Measurements from ENCODE around the gene ILF2.

Gene ILF2

GRCh38 chr1:153630384-153630783 lies 40.4 kb downstream of the ILF2 start:
- Histone ChIP-seq H3K27me3 (ENCODE audit: control insufficient read depth, insufficient read depth, low read length) (no peaks in the 10 kb centered on the region), H3K4me1 (ENCODE audit: control insufficient read depth, insufficient read depth, low read length) (peaks cover 38% of the 10 kb centered on the region), H3K36me3 (ENCODE audit: insufficient read depth, low read length) (peaks cover 4% of the 10 kb centered on the region), H3K9ac (ENCODE audit: low read depth, low read length) (no peak overlapping the region), H3K4me3 (ENCODE audit: low read length) (no peak overlapping the region), H3K9me3 (replicated peaks; ENCODE audit: low read length) (no peaks in the 10 kb centered on the region), H3K4me2 (ENCODE audit: low read length) (no peak overlapping the region)

GRCh38 chr1:153629971-153630370 lies 40.8 kb downstream of the ILF2 start:
- Histone ChIP-seq H3K9me3 (replicated peaks; ENCODE audit: low read length) (no peaks in the 10 kb centered on the region), H3K4me2 (ENCODE audit: low read length) (no peak overlapping the region), H3K9ac (ENCODE audit: low read depth, low read length) (no peak overlapping the region), H3K27me3 (ENCODE audit: control insufficient read depth, insufficient read depth, low read length) (no peaks in the 10 kb centered on the region), H3K4me3 (ENCODE audit: low read length) (no peak overlapping the region), H3K4me1 (ENCODE audit: control insufficient read depth, insufficient read depth, low read length) (peaks cover 42% of the 10 kb centered on the region), H3K36me3 (ENCODE audit: insufficient read depth, low read length) (peaks cover 6% of the 10 kb centered on the region)

- no peak overlapping the region for H3K4me2 ChIP-seq (ENCODE audit: low read length)
- H3K4me3 ChIP-seq (ENCODE audit: low read length): no peak overlapping the region
- H3K4me1 ChIP-seq (ENCODE audit: control insufficient read depth, insufficient read depth, low read length): peaks cover 48% of the 10 kb centered on the region
- H3K9ac ChIP-seq (ENCODE audit: low read depth, low read length): no peak overlapping the region
- no peaks in the 10 kb centered on the region for H3K9me3 ChIP-seq (replicated peaks; ENCODE audit: low read length)
- peaks cover 7% of the 10 kb centered on the region for H3K36me3 ChIP-seq (ENCODE audit: insufficient read depth, low read length)
- H3K27me3 ChIP-seq (ENCODE audit: control insufficient read depth, insufficient read depth, low read length): no peaks in the 10 kb centered on the region
Measured at GRCh38 chr1:153629343-153629665, 41.5 kb downstream of the ILF2 start.

GRCh38 chr1:153628638-153629342 lies 42.0 kb downstream of the ILF2 start:
- Histone ChIP-seq H3K27me3 (ENCODE audit: control insufficient read depth, insufficient read depth, low read length) (no peaks in the 10 kb centered on the region), H3K4me2 (ENCODE audit: low read length) (no peak overlapping the region), H3K36me3 (ENCODE audit: insufficient read depth, low read length) (peaks cover 12% of the 10 kb centered on the region), H3K9ac (ENCODE audit: low read depth, low read length) (no peak overlapping the region), H3K4me1 (ENCODE audit: control insufficient read depth, insufficient read depth, low read length) (peaks cover 53% of the 10 kb centered on the region), H3K4me3 (ENCODE audit: low read length) (no peak overlapping the region), H3K9me3 (replicated peaks; ENCODE audit: low read length) (no peaks in the 10 kb centered on the region)

GRCh38 chr1:153627715-153628626 lies 42.8 kb downstream of the ILF2 start, which contains the start of gene S100A1:
TSS of gene S100A1 (plus strand) at chr1:153628434. CDS start at chr1:153630522, 2,088 bp downstream.
- Histone ChIP-seq H3K4me1 (ENCODE audit: control insufficient read depth, insufficient read depth, low read length) (peaks cover 49% of the 10 kb centered on the region), H3K36me3 (ENCODE audit: insufficient read depth, low read length) (peaks cover 18% of the 10 kb centered on the region)

GRCh38 chr1:153626904-153627714 lies 43.7 kb downstream of the ILF2 start, which contains the start of gene S100A13:
TSS of gene S100A13 (minus strand) at chr1:153627505. CDS start at chr1:153626472, 1,033 bp downstream.
- peaks cover 49% of the 10 kb centered on the region for H3K4me1 ChIP-seq (ENCODE audit: control insufficient read depth, insufficient read depth, low read length)

More at GRCh38 chr1:153627715-153628626, 42.8 kb downstream of the ILF2 start, which contains the start of gene S100A1:
- Histone ChIP-seq H3K9ac (ENCODE audit: low read depth, low read length) (peak within 1 kb of the TSS; percentile 92), H3K4me2 (ENCODE audit: low read length) (peak within 1 kb of the TSS; percentile 92), H3K4me3 (ENCODE audit: low read length) (peak within 1 kb of the TSS; percentile 81), H3K27me3 (ENCODE audit: control insufficient read depth, insufficient read depth, low read length) (no peaks in the 10 kb centered on the region), H3K9me3 (replicated peaks; ENCODE audit: low read length) (no peaks in the 10 kb centered on the region)

GRCh38 chr1:153626477-153626903 lies 44.3 kb downstream of the ILF2 start:
- H3K27me3 ChIP-seq (ENCODE audit: control insufficient read depth, insufficient read depth, low read length): no peaks in the 10 kb centered on the region
- H3K4me1 ChIP-seq (ENCODE audit: control insufficient read depth, insufficient read depth, low read length): peaks cover 47% of the 10 kb centered on the region
- H3K9ac ChIP-seq (ENCODE audit: low read depth, low read length): peak overlapping the region; percentile 92
- no peaks in the 10 kb centered on the region for H3K9me3 ChIP-seq (replicated peaks; ENCODE audit: low read length)
- H3K4me3 ChIP-seq (ENCODE audit: low read length): peak overlapping the region; percentile 81
- H3K4me2 ChIP-seq (ENCODE audit: low read length): peak overlapping the region; percentile 92
- peaks cover 27% of the 10 kb centered on the region for H3K36me3 ChIP-seq (ENCODE audit: insufficient read depth, low read length)

More at GRCh38 chr1:153626904-153627714, 43.7 kb downstream of the ILF2 start, which contains the start of gene S100A13:
- no peaks in the 10 kb centered on the region for H3K27me3 ChIP-seq (ENCODE audit: control insufficient read depth, insufficient read depth, low read length)
- no peaks in the 10 kb centered on the region for H3K9me3 ChIP-seq (replicated peaks; ENCODE audit: low read length)
- H3K4me3 ChIP-seq (ENCODE audit: low read length): peak within 1 kb of the TSS; percentile 81
- peak within 1 kb of the TSS; percentile 92 for H3K4me2 ChIP-seq (ENCODE audit: low read length)
- H3K9ac ChIP-seq (ENCODE audit: low read depth, low read length): peak within 1 kb of the TSS; percentile 92
- peaks cover 27% of the 10 kb centered on the region for H3K36me3 ChIP-seq (ENCODE audit: insufficient read depth, low read length)

- H3K4me1 ChIP-seq (ENCODE audit: control insufficient read depth, insufficient read depth, low read length): peaks cover 45% of the 10 kb centered on the region
- no peaks in the 10 kb centered on the region for H3K27me3 ChIP-seq (ENCODE audit: control insufficient read depth, insufficient read depth, low read length)
- H3K9me3 ChIP-seq (replicated peaks; ENCODE audit: low read length): no peaks in the 10 kb centered on the region
- peaks cover 35% of the 10 kb centered on the region for H3K36me3 ChIP-seq (ENCODE audit: insufficient read depth, low read length)
- H3K4me2 ChIP-seq (ENCODE audit: low read length): peak overlapping the region; percentile 92
- no peak overlapping the region for H3K9ac ChIP-seq (ENCODE audit: low read depth, low read length)
- H3K4me3 ChIP-seq (ENCODE audit: low read length): peak overlapping the region; percentile 81
Measured at GRCh38 chr1:153624965-153625611, 45.7 kb downstream of the ILF2 start.

- no peak overlapping the region for H3K4me3 ChIP-seq (ENCODE audit: low read length)
- no peak overlapping the region for H3K4me2 ChIP-seq (ENCODE audit: low read length)
- H3K36me3 ChIP-seq (ENCODE audit: insufficient read depth, low read length): peaks cover 52% of the 10 kb centered on the region
- no peaks in the 10 kb centered on the region for H3K9me3 ChIP-seq (replicated peaks; ENCODE audit: low read length)
- H3K27me3 ChIP-seq (ENCODE audit: control insufficient read depth, insufficient read depth, low read length): no peaks in the 10 kb centered on the region
- H3K4me1 ChIP-seq (ENCODE audit: control insufficient read depth, insufficient read depth, low read length): peaks cover 44% of the 10 kb centered on the region
- no peak overlapping the region for H3K9ac ChIP-seq (ENCODE audit: low read depth, low read length)
Measured at GRCh38 chr1:153623101-153623500, 47.7 kb downstream of the ILF2 start.

GRCh38 chr1:153619171-153619570 lies 51.6 kb downstream of the ILF2 start:
- Histone ChIP-seq H3K4me2 (ENCODE audit: low read length) (no peak overlapping the region), H3K4me3 (ENCODE audit: low read length) (no peak overlapping the region), H3K36me3 (ENCODE audit: insufficient read depth, low read length) (peaks cover 43% of the 10 kb centered on the region), H3K27me3 (ENCODE audit: control insufficient read depth, insufficient read depth, low read length) (no peaks in the 10 kb centered on the region), H3K9me3 (replicated peaks; ENCODE audit: low read length) (no peaks in the 10 kb centered on the region), H3K9ac (ENCODE audit: low read depth, low read length) (no peak overlapping the region), H3K4me1 (ENCODE audit: control insufficient read depth, insufficient read depth, low read length) (peaks cover 18% of the 10 kb centered on the region)

All from skeletal muscle satellite cell (primary cell).